HG02588 (cell line): ENCODE measurements around the gene CDCA8.
"Not testable (repeated sequence)": the region's sequence is repeated elsewhere in the genome, so short reads cannot be mapped to it uniquely, and the experiment has no call there.

Experiments used
- ATAC-seq: cut with Tn5 transposase; IDR thresholded peaks from one replicate; pipeline ENCODE4 v1.9.1; 2021; ENCODE audit warnings: mild to moderate bottlenecking, moderate library complexity; ENCODE audit not compliant: unreplicated experiment

The CDCA8 gene

GRCh38 chr1:37732111-37732780 lies 39.9 kb downstream of the CDCA8 start:
- no peak for ATAC-seq

- ATAC-seq: no peak
These were observed 42.6 kb downstream of the CDCA8 start for GRCh38 chr1:37734629-37735591.

DNA sequence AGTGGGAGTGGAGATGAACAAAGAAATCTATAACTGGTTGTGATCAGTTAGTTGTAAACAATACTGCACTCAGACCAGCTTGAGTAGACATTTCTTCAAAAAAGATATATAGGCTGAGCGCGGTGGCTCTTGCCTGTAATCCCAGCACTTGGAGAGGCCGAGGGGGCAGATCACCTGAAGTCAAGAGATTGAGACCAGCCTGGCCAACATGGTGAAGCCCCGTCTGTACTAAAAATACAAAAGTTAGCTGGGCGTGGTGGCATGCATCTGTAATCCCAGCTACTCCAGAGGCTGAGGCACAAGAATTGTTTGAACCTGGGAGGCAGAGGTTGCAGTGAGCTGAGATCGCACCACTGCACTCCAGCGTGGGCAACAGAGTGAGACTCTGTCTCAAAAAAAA lies 45.7 kb downstream of the CDCA8 start:
- ATAC-seq: not testable (repeated sequence)

DNA sequence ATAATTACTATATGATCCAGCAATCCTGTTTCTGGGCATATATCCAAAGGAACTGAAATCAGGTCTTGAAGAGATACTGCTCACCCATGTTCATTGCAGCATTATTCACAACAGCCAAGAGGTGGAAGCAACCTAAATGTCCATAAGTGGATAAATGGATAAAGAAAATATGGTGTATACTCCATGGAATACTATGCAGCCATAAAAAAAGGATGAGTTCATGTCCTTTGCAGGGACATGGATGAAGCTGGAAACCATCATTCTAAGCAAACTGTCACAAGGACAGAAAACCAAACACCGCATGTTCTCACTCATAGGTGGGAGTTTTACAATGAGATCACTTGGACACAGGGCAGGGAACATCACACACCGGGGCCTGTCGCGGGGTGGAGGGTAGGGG lies 46.3 kb downstream of the CDCA8 start:
- not testable (repeated sequence) for ATAC-seq

DNA sequence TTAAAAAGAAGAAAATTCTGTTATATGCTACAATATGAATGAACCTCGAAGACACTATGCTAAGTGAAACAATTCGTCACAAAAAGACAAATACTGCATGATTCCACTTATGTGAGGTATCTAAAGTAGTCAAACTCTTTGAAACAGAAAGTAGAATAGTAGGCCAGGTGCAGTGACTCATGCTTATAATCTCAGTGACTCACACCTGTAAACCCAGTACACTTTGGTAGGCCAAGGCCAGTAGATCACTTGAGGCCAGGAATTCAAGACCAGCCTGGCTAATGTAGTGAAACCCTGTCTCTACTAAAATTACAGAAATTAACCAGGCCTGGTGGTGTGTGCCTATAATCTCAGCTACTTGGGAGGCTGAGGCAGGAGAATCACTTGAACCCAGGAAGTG lies 46.9 kb downstream of the CDCA8 start:
- no peak for ATAC-seq

DNA sequence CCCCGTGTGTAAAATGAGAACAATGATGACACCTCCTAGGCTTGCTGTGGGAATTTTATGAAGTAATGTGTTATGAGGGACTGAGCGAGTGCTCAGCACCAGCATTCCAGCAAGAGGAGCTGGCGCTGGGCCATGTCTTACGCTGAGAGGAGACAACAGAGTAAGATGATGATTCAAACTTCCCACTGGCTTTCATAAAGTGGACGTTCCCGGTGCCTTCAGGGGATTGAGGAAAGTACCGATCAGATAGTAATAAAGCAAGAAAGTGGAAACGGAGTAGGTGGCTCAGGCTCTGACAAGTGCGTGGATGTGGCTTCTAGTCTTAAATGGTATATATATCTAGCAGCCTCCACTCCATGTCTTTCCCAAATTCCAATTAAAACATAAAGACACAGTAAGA lies 48.8 kb downstream of the CDCA8 start:
- no peak for ATAC-seq

- no peak for ATAC-seq
These were observed 49.3 kb downstream of the CDCA8 start for GRCh38 chr1:37741662-37742061.

DNA sequence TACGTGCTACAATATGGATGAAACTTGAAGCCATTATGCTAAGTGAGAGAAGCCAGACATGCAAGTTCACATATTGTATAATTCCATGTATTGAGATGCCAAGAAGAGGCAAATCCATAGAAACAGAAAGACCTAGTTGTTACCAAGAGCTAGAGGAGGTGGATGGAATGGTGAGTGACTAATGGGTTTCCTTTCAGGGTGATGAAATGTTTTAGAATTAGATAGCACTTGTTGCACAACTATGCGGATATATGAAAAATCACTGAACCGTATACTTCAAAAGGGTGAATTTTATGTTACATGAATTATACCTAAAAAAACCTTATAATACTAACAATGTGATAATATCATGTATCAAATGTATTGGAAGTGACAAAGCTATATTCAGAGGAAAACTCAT lies 54.5 kb downstream of the CDCA8 start:
- ATAC-seq: no peak

DNA sequence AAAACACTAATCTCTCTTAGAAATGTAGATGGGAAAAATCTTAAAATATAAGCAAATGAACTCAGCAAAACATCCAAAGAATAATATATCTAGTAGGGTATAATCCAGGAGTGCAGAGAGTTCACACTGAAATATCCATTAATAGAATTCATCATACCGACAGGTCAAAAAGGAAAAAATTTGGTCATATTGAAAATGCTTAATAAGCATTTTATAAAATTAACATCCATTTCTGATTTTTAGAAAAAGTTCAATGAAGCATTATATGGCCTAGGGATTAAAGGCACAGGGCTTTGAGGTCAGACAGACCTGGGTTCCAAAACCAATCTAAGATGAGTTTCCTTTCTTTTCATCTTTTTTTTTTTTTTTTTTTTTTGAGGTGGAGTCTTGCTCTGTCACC lies 56.2 kb downstream of the CDCA8 start:
- no peak for ATAC-seq

DNA sequence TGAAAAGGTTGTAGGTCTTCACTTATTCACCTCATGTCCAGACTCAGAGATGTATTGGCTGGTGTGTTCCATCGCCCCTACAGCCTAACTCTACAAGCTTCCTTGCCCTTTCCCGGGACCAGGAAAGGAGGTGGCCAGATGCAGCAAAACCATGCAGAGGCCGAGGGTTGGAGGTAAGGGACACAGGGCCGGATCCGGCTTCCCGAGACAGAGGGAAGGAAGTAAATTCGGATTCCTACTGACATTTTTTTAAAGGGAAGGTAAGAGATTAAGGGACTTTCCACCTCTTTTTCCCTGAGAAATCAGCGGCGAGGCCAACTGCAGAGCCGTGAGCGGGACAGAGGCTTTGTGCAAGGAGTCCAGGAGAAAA lies 59.9 kb downstream of the CDCA8 start:
- ATAC-seq: no peak

DNA sequence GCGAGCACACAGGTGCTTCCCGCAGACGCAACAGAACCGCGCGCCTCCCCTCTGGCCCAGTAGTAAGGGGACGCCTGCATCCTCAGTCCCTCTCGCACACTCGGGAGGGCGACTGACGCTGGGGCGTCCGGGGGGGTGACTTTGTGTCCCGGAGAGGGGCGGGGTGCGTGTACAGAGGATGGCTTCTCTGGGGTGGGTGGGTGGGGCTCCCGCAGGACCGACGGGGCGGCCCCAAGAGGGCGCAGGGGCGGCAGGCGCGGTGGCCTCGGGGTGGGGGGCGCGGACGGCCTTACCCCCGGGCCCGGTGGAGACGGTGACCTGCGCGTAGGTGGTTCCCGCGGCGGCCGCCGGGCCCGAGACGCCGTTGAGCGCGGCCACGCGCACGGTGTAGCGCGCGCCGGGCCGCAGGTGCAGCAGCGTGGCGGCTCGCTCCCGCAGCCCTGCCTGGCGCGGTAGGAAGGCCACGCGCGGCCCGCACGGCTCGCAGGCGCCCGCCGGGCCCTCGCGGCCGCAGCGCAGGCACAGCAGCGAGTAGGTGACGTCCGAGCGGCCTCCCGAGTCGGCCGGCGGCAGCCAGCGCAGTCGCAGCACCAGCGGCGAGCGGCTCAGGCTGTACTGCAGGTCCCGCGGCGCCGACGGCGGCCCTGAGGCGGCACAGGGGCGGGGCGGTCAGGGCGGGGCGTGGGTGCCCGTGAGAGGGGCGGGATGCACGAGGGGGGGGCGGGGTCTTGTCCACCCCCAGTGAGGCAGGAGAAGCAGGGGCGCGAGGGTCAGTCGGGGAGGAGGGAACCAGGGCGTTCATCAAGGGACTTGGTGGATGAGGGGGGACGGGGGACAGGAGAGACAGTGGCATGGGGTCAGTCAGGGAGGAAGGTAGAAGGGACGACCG lies 60.5 kb downstream of the CDCA8 start:
- no peak for ATAC-seq

DNA sequence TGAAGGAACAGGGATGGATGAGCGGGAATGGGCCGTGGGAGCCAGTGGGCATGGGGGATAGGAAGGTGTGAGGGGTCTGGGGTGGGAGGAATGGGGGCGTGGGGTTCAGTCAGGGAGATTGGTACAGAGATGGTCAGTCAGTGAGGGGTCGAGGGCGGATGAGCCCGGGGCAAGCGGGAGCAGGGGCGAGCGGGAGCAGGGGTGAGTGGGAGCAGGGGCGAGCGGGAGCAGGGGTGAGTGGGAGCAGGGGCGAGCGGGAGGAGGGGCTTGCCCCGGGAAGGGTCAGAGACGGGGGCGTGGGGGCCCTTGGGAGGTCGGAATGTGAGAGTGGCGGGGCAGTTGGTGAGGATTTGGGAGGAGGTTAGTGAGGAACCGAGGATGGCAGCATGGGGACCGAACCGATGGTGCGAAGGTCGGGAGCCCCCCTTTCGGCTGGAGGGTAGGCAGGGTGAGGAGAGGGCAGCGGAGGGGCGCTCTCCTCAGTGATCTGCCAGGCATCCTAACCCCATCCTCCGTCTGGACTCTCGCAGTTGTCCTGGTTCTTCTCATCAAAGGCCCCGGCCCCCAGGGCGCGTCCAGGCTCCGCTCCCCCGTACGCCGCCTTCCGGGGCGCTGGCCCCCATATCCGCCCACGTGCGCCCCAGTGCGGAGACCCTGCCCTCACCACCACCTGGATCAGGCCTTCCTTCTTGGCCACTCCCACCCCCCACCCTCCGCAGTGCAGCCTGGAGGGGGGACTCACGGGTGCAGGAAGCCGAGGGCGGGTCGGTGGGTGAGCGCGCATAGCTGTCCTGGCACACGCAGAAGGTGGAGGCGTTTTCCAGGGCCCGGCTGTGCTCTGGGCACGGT lies 61.4 kb downstream of the CDCA8 start:
- no peak for ATAC-seq

DNA sequence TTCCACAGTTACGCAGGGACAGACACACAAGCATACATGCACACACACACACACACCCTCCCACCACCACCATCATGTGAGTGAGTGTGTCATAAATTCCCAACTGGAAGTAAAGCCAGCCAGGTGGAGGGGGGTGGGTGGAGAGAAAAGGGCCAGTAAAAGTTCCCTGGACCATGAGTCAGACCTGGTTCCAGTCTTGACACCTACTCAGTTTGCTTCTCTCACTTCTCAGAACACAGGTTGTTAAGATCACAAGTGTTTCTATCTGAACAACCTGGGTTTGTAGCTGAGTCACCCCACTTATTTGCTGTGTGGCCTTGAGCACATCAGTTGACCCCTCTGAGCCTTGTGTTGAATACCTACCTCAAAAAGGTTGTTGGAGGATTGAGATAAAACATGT lies 63.0 kb downstream of the CDCA8 start:
- ATAC-seq: no peak

DNA sequence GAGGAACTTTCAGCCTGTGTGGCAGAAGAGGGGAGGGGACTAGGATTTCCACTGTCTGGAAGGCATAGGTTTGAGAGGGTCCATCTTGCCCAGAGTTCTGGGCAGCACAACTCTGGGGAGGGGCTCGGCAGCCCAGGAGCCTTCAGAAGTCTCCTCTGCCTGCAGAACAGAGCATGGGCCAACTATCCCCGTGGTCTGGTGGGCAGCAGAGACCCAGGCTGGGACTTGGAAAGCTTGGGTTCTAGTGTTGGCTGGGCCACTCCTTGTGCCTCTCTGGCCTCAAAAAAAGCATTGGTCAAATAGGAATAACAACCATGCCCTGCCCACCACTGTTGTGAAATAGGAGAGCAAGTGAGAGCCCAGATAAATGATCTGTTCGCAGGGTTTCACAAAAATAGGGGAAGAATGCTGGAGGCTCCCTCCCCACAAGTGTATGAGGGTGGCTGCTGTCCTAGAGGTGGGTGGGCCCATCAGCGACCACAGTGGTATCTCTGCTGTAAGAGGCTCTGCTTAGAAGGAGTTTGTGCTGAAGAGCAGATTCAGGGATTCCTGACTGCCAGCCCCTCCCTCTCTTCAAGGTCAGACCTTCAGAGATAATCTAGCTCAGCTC lies 63.7 kb downstream of the CDCA8 start:
- ATAC-seq: no peak
